ENCODE results near the gene OTOG.

- no peak for TF ChIP-seq CTCF (IDR thresholded peaks at IDR 0.05; ENCODE audit: insufficient read depth, low read length, poor library complexity, severe bottlenecking)
- no peak for TF ChIP-seq EZH2phosphoT487 (conservative IDR thresholded peaks at IDR 0.05; ENCODE audit: low read length)
Measured at GRCh38 chr11:17526931-17527627, 20.0 kb upstream of the OTOG start.

Measured in SU-DHL-6 (cell line).